Measurements from ENCODE around the gene UBASH3A.

DNA sequence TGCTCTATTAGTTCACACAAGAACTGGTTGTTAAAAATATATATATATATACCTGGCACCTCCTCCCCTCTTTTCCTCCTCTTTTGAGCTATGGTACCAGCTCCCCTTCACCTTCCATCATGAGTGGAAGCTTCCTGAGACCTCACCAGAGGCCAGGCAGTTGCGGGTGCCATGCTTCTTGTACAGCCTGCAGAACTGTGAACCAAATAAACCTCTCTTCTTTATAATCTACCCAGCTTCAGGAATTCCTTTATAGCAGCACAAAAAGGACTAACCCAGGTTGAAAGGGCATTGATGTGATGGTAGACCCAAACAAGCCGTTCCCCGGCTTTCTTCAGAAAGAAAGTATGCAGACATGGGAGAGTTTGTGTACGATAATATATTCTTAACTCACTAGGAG lies 77.5 kb downstream of the UBASH3A start:
- TF ChIP-seq CTCF (IDR thresholded peaks at IDR 0.05) (no peak), POLR2A (IDR thresholded peaks at IDR 0.05; ENCODE audit: low read length) (no peak)

Data from A549 (cell line).